ENCODE measurements around the gene KLHL29.

The KLHL29 gene

DNA sequence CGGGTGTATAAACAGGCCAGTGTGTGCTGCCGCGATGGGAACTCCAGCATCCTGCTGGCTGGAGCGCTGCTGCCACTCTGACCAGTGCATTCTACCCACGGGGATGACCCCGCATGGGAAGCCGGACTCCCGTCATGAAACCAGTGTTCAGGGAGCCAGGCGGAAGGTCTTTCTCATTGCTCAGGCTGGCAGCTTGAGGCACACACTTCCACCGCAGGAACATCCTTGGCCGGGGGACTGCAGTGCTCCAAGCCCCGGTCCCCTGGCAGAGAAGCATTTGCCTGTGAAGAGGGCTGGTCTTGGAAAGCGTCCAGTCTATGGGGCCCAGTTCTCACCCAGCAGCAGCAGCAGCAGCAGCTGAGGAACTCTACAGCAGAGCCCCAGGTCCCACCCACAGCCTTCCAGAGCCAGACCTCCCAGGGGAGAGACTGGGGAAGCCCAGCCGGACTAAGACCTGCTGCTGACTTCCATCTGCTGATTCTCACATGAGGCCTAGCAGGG is 235.9 kb downstream of the KLHL29 start:
- ATAC-seq (ENCODE audit: insufficient read depth, low read depth) (no peak), DNase-seq (no peak)
- 0 out of 2 replicates have a peak, but pooled peaks cover 3% of the 10 kb centered on the region for H4K20me1 ChIP-seq (ENCODE audit: insufficient read depth, low read length)

DNA sequence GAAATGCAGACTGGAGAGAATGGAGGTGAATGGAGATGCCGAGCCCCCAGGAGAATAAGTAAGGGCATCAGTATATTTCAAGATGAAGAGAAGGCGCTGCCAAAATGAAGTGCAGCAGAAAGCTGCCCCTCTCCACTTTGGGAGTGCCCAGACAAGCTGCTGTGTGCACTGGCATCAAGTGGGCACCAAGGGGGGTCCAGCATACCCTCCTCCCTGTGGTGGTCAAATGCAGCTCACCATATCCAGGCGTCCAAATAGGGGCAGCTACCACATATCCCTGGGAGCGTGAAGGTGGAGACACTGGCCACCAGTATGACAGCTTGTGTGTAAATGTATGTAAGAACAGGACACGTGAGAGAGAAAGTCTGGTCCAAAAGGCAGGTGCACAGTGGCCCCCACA is 236.6 kb downstream of the KLHL29 start:
- Histone ChIP-seq H3K4me3 (ENCODE audit: low read depth in 1 of 2, low read length in 2 of 2) (no peak overlapping the region), H2AFZ (ENCODE audit: low read depth, low read length) (no peak overlapping the region), H3K4me1 (ENCODE audit: insufficient read depth, low read length) (no peaks in the 10 kb centered on the region), H3K36me3 (ENCODE audit: insufficient read depth, low read length) (no peaks in the 10 kb centered on the region), H3K27ac (ENCODE audit: low read length) (no peak overlapping the region), H3K79me2 (ENCODE audit: insufficient read depth, low read length) (no peaks in the 10 kb centered on the region), H3K27me3 (ENCODE audit: insufficient read depth, low read length, poor library complexity) (no peaks in the 10 kb centered on the region), H3K9ac (ENCODE audit: low read depth, low read length) (no peak overlapping the region), H4K20me1 (ENCODE audit: insufficient read depth, low read length) (0 out of 2 replicates have a peak, but pooled peaks cover 3% of the 10 kb centered on the region), H3K9me3 (ENCODE audit: insufficient read depth, low read length, severe bottlenecking) (peaks cover 4% of the 10 kb centered on the region), H3K4me2 (ENCODE audit: insufficient read depth, low read length) (no peak overlapping the region)
- ATAC-seq (ENCODE audit: insufficient read depth, low read depth): no peak
- TF ChIP-seq EZH2 (IDR thresholded peaks at IDR 0.05; ENCODE audit: borderline replicate concordance, low read depth, low read length, severe bottlenecking): no peak
- TF ChIP-seq, protein P1, sequence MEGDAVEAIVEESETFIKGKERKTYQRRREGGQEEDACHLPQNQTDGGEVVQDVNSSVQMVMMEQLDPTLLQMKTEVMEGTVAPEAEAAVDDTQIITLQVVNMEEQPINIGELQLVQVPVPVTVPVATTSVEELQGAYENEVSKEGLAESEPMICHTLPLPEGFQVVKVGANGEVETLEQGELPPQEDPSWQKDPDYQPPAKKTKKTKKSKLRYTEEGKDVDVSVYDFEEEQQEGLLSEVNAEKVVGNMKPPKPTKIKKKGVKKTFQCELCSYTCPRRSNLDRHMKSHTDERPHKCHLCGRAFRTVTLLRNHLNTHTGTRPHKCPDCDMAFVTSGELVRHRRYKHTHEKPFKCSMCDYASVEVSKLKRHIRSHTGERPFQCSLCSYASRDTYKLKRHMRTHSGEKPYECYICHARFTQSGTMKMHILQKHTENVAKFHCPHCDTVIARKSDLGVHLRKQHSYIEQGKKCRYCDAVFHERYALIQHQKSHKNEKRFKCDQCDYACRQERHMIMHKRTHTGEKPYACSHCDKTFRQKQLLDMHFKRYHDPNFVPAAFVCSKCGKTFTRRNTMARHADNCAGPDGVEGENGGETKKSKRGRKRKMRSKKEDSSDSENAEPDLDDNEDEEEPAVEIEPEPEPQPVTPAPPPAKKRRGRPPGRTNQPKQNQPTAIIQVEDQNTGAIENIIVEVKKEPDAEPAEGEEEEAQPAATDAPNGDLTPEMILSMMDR (IDR thresholded peaks at IDR 0.05; ENCODE audit: borderline replicate concordance, extremely low read depth, low read length, poor library complexity, severe bottlenecking): no peak
- DNase-seq: no peak

More for the DNA sequence above, 235.9 kb downstream of the KLHL29 start:
- H3K9ac ChIP-seq (ENCODE audit: low read depth, low read length): no peak overlapping the region
- H3K79me2 ChIP-seq (ENCODE audit: insufficient read depth, low read length): no peaks in the 10 kb centered on the region
- no peaks in the 10 kb centered on the region for H3K4me1 ChIP-seq (ENCODE audit: insufficient read depth, low read length)
- no peak overlapping the region for H2AFZ ChIP-seq (ENCODE audit: low read depth, low read length)
- no peak overlapping the region for H3K4me3 ChIP-seq (ENCODE audit: low read depth in 1 of 2, low read length in 2 of 2)
- H3K36me3 ChIP-seq (ENCODE audit: insufficient read depth, low read length): no peaks in the 10 kb centered on the region
- H3K4me2 ChIP-seq (ENCODE audit: insufficient read depth, low read length): no peak overlapping the region
- no peak for TF ChIP-seq EZH2 (IDR thresholded peaks at IDR 0.05; ENCODE audit: borderline replicate concordance, low read depth, low read length, severe bottlenecking)
- TF ChIP-seq, protein P1 (IDR thresholded peaks at IDR 0.05; ENCODE audit: borderline replicate concordance, extremely low read depth, low read length, poor library complexity, severe bottlenecking): no peak
- no peak overlapping the region for H3K27ac ChIP-seq (ENCODE audit: low read length)
- H3K9me3 ChIP-seq (ENCODE audit: insufficient read depth, low read length, severe bottlenecking): peaks cover 4% of the 10 kb centered on the region
- no peaks in the 10 kb centered on the region for H3K27me3 ChIP-seq (ENCODE audit: insufficient read depth, low read length, poor library complexity)

DNA sequence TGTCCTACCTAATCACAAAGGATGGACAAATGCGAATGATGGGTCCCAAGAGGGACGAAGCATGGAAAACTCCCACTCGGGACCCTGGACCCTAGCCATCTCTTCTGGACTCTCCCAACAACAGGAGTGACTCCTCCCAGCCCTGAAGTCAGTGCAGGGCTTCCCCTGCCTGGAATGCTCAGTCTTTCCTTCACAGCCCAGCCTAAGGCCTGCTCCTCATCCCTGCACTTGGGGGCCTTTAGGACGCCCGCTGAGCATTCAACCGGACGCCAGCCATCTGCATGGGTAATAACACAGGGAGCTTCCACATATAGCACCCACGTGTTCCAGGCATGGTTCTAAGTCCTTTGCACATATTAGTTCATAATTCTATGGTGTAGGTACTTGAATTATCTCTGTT is 237.5 kb downstream of the KLHL29 start:
- 0 out of 2 replicates have a peak, but pooled peaks cover 3% of the 10 kb centered on the region for H4K20me1 ChIP-seq (ENCODE audit: insufficient read depth, low read length)
- no peak overlapping the region for H3K9ac ChIP-seq (ENCODE audit: low read depth, low read length)
- peaks cover 4% of the 10 kb centered on the region for H3K9me3 ChIP-seq (ENCODE audit: insufficient read depth, low read length, severe bottlenecking)
- ATAC-seq (ENCODE audit: insufficient read depth, low read depth): no peak
- no peaks in the 10 kb centered on the region for H3K79me2 ChIP-seq (ENCODE audit: insufficient read depth, low read length)
- no peaks in the 10 kb centered on the region for H3K4me1 ChIP-seq (ENCODE audit: insufficient read depth, low read length)
- no peak overlapping the region for H2AFZ ChIP-seq (ENCODE audit: low read depth, low read length)
- no peak overlapping the region for H3K4me2 ChIP-seq (ENCODE audit: insufficient read depth, low read length)
- DNase-seq: no peak
- TF ChIP-seq EZH2 (IDR thresholded peaks at IDR 0.05; ENCODE audit: borderline replicate concordance, low read depth, low read length, severe bottlenecking): no peak
- no peaks in the 10 kb centered on the region for H3K36me3 ChIP-seq (ENCODE audit: insufficient read depth, low read length)
- no peak overlapping the region for H3K27ac ChIP-seq (ENCODE audit: low read length)
- no peaks in the 10 kb centered on the region for H3K27me3 ChIP-seq (ENCODE audit: insufficient read depth, low read length, poor library complexity)
- no peak overlapping the region for H3K4me3 ChIP-seq (ENCODE audit: low read depth in 1 of 2, low read length in 2 of 2)

DNA sequence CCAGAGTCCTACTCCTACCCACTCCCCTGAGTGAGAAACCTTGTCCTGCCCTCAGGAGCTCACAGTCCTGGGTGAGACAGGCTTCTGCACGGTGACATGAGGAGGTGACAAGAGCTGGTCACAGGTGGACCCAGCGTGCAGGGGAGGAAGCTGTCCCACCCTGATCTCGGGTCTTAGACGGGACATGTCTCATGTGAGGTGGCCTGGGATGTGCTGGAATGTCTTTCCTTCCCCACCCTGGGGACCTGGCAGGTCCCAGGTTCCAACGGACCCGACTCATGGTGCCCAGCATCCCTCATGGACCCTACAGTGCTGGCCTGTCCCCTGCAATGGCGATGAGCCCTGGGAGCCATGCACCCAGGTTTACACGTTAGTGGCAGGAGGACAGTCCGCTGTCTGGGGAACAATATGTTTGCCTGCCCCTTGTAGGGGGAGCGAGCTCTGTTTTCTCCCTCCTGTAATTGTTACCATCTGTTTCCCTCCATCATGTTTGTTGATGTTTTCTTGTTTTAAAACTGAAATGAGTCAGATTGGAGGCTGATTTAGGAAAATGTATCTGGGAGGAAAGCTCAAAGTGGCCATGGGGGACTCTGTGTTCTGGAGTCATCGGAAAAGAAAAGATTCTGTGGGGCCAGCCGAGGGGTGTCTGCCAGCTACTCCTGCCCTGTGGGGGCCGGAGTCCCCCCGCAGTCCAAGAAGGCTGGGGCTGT is 238.1 kb downstream of the KLHL29 start:
- DNase-seq: no peak
- no peak for ATAC-seq (ENCODE audit: insufficient read depth, low read depth)
- H3K4me2 ChIP-seq (ENCODE audit: insufficient read depth, low read length): no peak overlapping the region
- H3K27me3 ChIP-seq (ENCODE audit: insufficient read depth, low read length, poor library complexity): no peaks in the 10 kb centered on the region
- no peak overlapping the region for H3K27ac ChIP-seq (ENCODE audit: low read length)
- no peak overlapping the region for H3K9ac ChIP-seq (ENCODE audit: low read depth, low read length)
- no peak for TF ChIP-seq EZH2 (IDR thresholded peaks at IDR 0.05; ENCODE audit: borderline replicate concordance, low read depth, low read length, severe bottlenecking)
- TF ChIP-seq, protein P1 (IDR thresholded peaks at IDR 0.05; ENCODE audit: borderline replicate concordance, extremely low read depth, low read length, poor library complexity, severe bottlenecking): no peak
- no peak overlapping the region for H3K4me3 ChIP-seq (ENCODE audit: low read depth in 1 of 2, low read length in 2 of 2)
- H3K9me3 ChIP-seq (ENCODE audit: insufficient read depth, low read length, severe bottlenecking): peaks cover 4% of the 10 kb centered on the region
- H3K79me2 ChIP-seq (ENCODE audit: insufficient read depth, low read length): no peaks in the 10 kb centered on the region
- no peaks in the 10 kb centered on the region for H3K36me3 ChIP-seq (ENCODE audit: insufficient read depth, low read length)
- 0 out of 2 replicates have a peak, but pooled peaks cover 3% of the 10 kb centered on the region for H4K20me1 ChIP-seq (ENCODE audit: insufficient read depth, low read length)
- no peaks in the 10 kb centered on the region for H3K4me1 ChIP-seq (ENCODE audit: insufficient read depth, low read length)
- H2AFZ ChIP-seq (ENCODE audit: low read depth, low read length): no peak overlapping the region

Data from DND-41 (cell line).